Uterus (tissue), 4 donors: ENCODE measurements around the gene REXO1. TPM values are rescaled to one million over a fixed set of nuclear protein-coding genes. Genes with fewer than 3 reads are reported as not detected.

ENCODE experiments used
- DNase-seq, 2 donors: peaks; one replicate each; pipeline ENCODE4 v3.0.0-alpha.2; 2019 to 2020
- H3K27ac ChIP-seq, 2 donors: fragments of 200-600 bp; sonication (generic); 1 replicate in 1 of 2; 2 replicates in 1 of 2; pipeline ENCODE4 v1.5.1; 2016 to 2018
- H3K27me3 ChIP-seq, 2 donors: fragments of 200-600 bp; sonication (generic); one replicate each; pipeline ENCODE4 v1.5.1; 2018 to 2019; ENCODE audit warnings: control low read depth in 1 of 2
- H3K36me3 ChIP-seq, 2 donors: fragments of 200-600 bp; sonication (generic); one replicate each; pipeline ENCODE4 v1.5.1; 2019; ENCODE audit warnings: control low read depth in 1 of 2
- H3K4me1 ChIP-seq, 2 donors: fragments of 200-600 bp; sonication (generic); one replicate each; pipeline ENCODE4 v1.5.1; 2018 to 2019; ENCODE audit warnings: control low read depth in 1 of 2
- H3K4me3 ChIP-seq, 2 donors: fragments of 200-600 bp; sonication (generic); 1 replicate in 1 of 2; 2 replicates in 1 of 2; pipeline ENCODE4 v1.5.1; 2018 to 2019; ENCODE audit warnings: mild to moderate bottlenecking in 1 of 2
- H3K9me3 ChIP-seq, 2 donors: fragments of 200-600 bp; sonication (generic); one replicate each; pipeline ENCODE4 v1.5.1; 2019; ENCODE audit warnings: control low read depth in 1 of 2
- POLR2A ChIP-seq, 2 donors: fragments of 450-650 bp; IDR thresholded peaks; one replicate each; pipeline ENCODE4 v1.6.1; 2016; ENCODE audit warnings: antibody characterized with exemption in 2 of 2, mild to moderate bottlenecking in 1 of 2, moderate library complexity in 1 of 2
- intact Hi-C: fragments of 100-400 bp; cut with DNase I; formaldehyde crosslinking; loops from one replicate; pipeline ENCODE4 v1.15.1; 2023; ENCODE audit warnings: low total_unique reads
- total RNA-seq, 4 donors: library from RNA; depleted of rRNA in 3 of 4; stranded (reverse); fragments of >200 nt in 3 of 4; gene quantifications; one replicate each; pipeline versions ENCODE4 v1.1.0 to v1.2.4, GENCODE V29; 2014 to 2023
- TF ChIP-seq, protein P1 (sequence below), 4 experiments: fragments of 200-600 bp in 2 of 4; fragments of 450-650 bp in 2 of 4; sonication (generic) in 2 of 4; IDR thresholded peaks; one replicate each; pipeline ENCODE4 v1.5.1; 2016 to 2019; ENCODE audit warnings: antibody characterized with exemption in 4 of 4, mild to moderate bottlenecking in 2 of 4, moderate library complexity in 1 of 4
- donor health status: DM: yes; HTN: yes; CAD: no.

The REXO1 gene
- total RNA-seq, 4 donors from 2014 or later: 1.5 to 67.4 (median 25.1) TPM

DNA sequence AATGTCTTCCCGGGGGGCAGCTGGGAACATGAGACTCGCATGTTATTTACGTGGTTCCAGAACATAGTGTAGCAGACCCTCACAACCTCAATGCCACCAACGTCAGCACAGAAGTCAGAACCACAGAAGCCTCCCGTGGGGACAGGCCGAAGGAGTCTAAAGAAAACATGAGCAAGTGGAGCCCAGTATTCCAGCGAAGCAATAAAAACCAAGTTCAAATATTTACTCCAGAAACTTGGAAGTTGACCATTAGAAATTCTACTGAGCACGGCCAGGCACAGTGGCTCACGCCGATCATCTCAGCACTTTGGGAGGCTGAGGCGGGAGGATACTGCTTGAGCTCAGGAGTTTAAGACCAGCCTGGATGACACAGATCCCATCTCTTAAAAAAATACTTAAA, 18.3 kb downstream of the REXO1 start:
- Histone ChIP-seq H3K9me3 (no peaks in the 10 kb centered on the region), H3K4me1 (peaks cover 0 to 10% of the 10 kb centered on the region in 2 donors), H3K27me3 (no peaks in the 10 kb centered on the region), H3K27ac (no peak overlapping the region), H3K4me3 (no peak overlapping the region), H3K36me3 (no peaks in the 10 kb centered on the region)
- intact Hi-C loops: loop anchor here (10.0 kb wide), 2 partner anchors 65 to 285 kb away; no protein-coding TSS in a partner anchor
- no peak for DNase-seq
- TF ChIP-seq, protein P1, sequence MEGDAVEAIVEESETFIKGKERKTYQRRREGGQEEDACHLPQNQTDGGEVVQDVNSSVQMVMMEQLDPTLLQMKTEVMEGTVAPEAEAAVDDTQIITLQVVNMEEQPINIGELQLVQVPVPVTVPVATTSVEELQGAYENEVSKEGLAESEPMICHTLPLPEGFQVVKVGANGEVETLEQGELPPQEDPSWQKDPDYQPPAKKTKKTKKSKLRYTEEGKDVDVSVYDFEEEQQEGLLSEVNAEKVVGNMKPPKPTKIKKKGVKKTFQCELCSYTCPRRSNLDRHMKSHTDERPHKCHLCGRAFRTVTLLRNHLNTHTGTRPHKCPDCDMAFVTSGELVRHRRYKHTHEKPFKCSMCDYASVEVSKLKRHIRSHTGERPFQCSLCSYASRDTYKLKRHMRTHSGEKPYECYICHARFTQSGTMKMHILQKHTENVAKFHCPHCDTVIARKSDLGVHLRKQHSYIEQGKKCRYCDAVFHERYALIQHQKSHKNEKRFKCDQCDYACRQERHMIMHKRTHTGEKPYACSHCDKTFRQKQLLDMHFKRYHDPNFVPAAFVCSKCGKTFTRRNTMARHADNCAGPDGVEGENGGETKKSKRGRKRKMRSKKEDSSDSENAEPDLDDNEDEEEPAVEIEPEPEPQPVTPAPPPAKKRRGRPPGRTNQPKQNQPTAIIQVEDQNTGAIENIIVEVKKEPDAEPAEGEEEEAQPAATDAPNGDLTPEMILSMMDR (IDR thresholded peaks at IDR 0.05): no peak
- TF ChIP-seq POLR2A (IDR thresholded peaks at IDR 0.05): no peak

DNA sequence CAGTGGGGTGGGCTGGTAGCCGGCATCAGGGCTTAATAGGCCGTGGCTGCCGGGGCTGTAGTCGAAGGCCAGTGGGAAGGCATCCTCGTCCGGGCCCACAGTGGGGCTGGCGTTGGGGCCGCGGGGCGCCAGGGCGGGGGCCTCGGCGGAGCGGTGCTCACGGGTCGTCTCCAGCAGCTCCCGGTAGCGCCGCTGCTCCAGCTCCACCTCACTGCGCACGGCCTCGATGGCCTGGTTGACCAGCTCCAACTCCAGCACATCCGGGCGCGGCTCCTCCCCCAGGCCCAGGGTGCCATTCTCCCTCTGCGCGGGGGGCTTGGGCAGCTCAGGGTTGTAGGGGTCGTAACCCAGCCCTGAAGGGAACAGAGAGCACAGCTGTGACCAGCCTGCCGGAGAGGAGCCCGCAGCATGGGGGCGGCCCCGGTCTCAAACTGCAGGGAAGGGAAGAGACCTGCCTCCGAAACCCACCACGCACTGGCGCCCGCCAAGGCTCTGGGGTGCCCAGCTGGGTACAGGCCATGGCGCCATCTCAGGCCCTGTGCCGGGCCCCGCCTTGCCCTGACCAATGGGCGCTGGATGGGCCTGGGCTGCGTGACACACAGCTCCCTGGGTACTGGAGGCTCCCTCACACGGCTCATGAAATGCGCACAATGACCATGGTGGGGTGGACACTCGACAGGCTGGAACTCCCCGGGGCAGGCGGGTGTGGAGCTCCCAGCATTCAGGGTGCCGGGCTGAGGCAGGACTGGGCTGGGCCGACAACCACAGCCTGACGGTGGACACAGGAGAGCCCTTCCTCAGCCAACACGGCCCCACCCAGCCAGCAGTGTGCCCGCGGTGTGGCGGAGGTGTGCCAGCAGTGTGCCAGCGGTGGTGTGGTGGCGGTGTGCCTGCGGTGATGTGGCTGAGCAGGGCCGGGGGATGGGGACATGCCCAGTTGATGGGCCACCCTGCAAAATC, 19.7 kb downstream of the REXO1 start:
- Histone ChIP-seq H3K9me3 (no peaks in the 10 kb centered on the region), H3K27ac (no peak overlapping the region), H3K4me3 (no peak overlapping the region), H3K4me1 (peaks cover 0 to 6% of the 10 kb centered on the region in 2 donors), H3K27me3 (no peaks in the 10 kb centered on the region), H3K36me3 (no peaks in the 10 kb centered on the region)
- DNase-seq: no peak
- intact Hi-C loops: loop anchor here (10.0 kb wide), 2 partner anchors 64 to 284 kb away; no protein-coding TSS in a partner anchor
- no peak for TF ChIP-seq POLR2A (IDR thresholded peaks at IDR 0.05)
- TF ChIP-seq, protein P1 (IDR thresholded peaks at IDR 0.05): no peak

DNA sequence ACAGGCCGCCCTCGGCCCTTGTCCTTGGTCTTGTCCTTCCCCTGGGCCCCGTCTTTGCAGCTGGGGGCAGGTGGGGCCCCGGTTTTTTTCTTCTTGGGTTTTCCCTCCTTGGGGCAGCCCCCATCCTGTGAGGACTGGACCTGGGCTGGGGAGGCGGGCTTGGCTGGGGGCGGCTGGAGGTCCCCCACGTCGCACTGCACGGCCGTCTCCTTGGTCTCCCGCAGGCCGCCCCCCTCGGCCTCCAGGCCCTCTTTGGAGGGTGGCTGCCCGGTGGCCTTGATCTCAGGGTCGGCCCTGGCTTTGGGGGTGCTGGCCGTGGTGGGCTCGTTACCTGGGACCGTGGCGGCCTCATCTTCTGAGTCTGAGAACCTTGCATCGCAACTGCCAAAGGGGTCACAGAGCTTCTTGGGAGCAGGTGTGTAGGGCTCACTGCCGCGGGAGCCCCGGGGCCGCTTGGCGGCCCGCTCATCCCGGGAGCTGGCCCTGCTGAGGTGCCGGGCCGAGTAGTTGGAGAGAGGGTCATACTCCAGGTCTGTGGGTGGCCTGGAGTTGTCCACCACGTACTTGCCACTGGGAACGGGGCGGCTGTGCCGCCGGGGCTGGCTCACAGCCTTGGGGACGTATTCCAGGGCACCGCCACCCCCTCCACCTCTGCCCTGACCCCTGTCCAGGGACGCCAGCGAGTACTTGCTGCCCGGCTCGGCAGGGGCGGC, 20.6 kb downstream of the REXO1 start:
- no peak for DNase-seq
- TF ChIP-seq POLR2A (IDR thresholded peaks at IDR 0.05): no peak
- TF ChIP-seq, protein P1 (IDR thresholded peaks at IDR 0.05): no peak
- Histone ChIP-seq H3K27me3 (no peaks in the 10 kb centered on the region), H3K36me3 (no peaks in the 10 kb centered on the region), H3K4me1 (no peaks in the 10 kb centered on the region), H3K9me3 (no peaks in the 10 kb centered on the region), H3K27ac (peak overlapping the region in 1 of 2 donors; percentile 55), H3K4me3 (no peak overlapping the region)
- intact Hi-C loops: loop anchor here (10.0 kb wide), 2 partner anchors 63 to 283 kb away; no protein-coding TSS in a partner anchor

DNA sequence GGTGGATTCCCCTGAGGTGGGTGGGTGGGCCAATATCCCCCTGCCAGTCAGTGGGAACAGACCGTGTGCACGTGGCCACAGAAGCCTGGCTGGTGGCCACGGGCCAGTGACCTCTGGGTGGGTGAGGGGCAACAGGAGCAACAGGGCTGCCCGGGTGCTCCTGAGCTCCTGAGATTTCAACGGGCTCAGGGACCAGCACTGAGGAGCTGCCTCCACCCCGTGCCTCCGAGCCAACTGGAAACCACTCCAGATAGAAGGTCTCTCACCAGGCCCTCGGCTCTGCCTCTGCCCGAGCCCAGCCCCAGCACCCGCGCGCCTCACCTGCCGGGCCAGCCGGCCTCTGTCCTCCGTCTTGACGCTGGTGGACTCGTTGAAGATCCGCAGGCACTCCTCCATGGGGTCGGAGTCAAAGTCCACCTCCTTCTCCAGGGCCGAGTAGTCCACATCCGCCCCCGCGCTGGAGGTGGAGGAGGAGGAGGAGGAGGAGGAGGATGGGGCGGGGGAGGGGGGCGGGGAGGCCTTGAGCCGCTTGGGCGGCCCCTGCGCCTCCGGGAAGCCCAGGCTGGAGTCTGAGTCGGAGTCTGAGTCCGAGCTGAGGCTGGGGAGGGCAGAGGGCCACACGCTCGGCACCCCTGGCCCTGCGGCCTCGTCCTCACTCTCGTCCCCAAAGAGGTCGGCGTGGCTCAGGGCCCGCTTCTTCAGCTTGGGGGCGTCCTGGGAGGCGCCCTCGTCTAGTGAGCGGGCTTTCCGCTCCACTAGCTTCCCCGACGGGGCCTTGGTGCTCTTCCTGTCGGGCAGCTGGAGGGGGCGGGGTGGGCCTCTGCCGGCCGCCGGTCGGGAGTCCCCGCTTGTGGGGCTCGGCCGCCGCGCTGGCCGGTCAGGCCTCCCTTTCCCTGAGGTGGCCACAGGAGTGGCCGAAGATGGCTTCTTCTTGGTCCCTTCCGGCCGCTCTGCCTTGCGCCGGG, 21.4 kb downstream of the REXO1 start:
- intact Hi-C loops: loop anchor here (10.0 kb wide), 2 partner anchors 62 to 282 kb away; no protein-coding TSS in a partner anchor
- Histone ChIP-seq H3K4me3 (no peak overlapping the region), H3K27me3 (no peaks in the 10 kb centered on the region), H3K4me1 (no peaks in the 10 kb centered on the region), H3K9me3 (no peaks in the 10 kb centered on the region), H3K36me3 (no peaks in the 10 kb centered on the region), H3K27ac (peak overlapping the region; percentile 34 to 55)
- DNase-seq: peak; percentile 39 to 58
- TF ChIP-seq, protein P1 (IDR thresholded peaks at IDR 0.05): no peak
- TF ChIP-seq POLR2A (IDR thresholded peaks at IDR 0.05): no peak
